Stimulated activated CD8-positive, alpha-beta memory T cell treated with anti-CD3 and anti-CD28 coated beads, Interleukin-12 subunit alpha, Interleukin-12 subunit beta, amount 100 ng/mL, for 1 hour (primary cell): ENCODE measurements around the gene PNKD.
A peak's percentile ranks its signal among the peaks of the same experiment; 100 is the strongest.

Experiments used
- DNase-seq: peaks from one replicate; pipeline ENCODE4 v3.0.0-alpha.2; 2020; ENCODE audit warnings: low read depth

PNKD gene, protein sequence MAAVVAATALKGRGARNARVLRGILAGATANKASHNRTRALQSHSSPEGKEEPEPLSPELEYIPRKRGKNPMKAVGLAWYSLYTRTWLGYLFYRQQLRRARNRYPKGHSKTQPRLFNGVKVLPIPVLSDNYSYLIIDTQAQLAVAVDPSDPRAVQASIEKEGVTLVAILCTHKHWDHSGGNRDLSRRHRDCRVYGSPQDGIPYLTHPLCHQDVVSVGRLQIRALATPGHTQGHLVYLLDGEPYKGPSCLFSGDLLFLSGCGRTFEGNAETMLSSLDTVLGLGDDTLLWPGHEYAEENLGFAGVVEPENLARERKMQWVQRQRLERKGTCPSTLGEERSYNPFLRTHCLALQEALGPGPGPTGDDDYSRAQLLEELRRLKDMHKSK

DNA sequence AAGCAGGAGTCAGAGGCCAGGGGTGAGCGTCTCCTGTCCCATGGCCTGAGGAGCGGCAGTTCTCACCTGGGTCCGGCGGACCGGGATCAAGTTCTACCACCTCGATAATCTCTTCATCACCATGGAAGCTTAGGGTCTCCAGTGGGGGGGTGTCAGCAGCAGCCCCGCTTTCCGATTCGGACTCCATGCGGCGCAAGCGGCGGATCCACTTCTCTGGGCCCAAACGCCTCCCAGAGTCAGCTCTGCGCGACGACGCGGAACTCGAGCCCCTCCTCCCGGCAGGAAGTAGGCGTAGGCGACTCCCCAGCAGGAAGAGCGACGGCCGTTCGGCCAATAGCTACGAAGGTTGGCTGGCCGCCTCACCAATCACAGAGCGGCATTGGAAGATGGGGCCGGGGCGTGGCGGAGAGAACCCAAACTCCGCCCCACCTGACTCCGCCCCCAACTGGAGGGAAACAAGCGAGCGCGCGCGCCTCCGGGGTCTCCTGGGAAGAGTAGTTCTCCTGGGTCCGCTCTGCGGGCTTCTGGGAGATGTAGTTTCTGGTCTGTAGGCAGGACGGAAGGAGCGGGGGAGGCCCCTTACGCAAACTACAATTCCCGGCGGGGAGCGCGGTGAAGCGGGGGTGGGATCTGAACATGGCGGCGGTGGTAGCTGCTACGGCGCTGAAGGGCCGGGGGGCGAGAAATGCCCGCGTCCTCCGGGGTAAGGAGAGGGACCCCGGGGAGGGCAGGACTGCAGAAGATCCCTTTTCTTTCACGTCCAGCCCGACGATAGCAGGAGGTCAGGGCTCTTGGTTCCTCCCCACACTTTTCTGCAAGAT is at the start of gene PNKD, which contains the start of gene AAMP:
Gene PNKD, plus strand, starts transcription at position 620 of the 821 bp plus-strand sequence. Its CDS starts 17 bp downstream, at position 637.
Gene AAMP, minus strand, starts transcription at position 238 of the 821 bp plus-strand sequence. Its CDS starts 51 bp downstream, at position 187.
- peak; percentile 100 for DNase-seq

DNA sequence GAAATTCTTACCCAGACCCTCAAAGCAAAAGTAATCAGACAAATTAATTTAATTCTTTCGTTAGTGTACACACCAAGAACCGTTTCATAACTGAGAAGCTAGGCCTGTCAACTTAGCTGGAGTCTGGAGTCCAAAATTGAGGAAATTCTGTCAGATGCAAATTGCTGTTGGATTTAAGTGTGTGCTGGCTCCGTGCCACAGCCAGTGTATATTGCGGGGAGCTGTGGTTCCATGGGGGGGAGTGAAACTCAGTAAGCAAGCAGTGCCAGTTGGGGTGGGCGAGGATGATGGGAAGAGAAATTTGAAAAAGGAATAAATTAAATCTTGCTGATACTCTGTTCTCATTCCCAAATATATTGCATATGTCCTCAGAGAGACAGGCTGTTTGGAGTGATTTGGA is 49.3 kb upstream of the PNKD start:
- DNase-seq: no peak

DNA sequence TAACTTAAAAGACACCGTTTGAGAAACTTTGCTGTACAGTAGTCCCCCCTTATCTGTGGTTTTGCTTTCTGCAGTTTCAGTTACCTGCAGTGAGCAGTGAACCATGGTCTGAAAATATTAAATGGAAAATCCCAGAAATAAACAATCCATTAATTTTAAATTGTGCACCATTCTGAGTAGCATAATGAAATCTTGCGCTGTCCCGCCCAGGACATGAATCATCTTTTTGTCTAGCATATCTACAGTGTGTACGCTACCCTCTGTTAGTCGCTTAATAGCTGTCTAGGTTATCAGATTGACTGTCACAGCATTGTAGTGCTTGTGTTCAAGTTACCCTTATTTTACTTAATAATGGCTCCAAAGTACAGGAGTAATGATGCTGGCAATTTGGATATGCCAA is 47.3 kb upstream of the PNKD start:
- DNase-seq: no peak

DNA sequence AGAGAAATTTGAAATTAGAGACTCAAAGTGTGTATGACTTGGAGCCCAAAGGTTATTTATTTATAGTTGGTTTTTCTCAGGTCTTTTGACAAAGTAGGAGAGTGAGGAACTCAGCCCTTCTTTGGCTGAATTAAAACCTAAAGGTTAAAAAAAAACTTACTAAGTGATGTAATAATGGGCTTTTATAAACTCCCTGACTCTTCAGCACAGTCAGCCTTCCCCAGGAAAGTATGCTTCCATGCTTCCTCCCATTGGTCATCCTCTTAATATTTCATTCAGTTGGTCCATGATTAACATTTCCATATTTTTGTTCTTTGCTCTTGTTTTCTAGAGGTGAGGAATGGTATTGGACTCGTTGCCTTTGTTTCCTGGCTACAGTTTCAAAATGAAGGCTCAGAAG is 46.1 kb upstream of the PNKD start:
- no peak for DNase-seq

DNA sequence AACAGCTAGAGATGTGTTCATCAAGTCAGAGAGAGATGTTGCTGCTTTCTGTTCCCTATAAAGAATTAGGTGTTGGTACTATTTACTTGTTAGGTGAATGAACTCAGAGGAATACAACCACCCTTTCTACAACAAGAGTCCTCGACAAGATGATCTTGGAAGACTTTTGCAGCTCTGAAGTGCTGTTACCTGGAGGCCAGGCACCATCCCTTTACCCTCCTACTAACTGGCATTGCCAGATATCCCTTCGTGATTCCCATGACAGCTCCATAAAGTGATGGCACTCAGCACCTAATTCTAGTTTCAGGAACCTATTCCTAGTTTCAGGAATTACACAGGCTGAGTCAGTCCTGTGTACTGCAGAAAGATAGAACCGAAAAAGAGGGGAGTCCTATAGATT is 43.4 kb upstream of the PNKD start:
- DNase-seq: no peak

DNA sequence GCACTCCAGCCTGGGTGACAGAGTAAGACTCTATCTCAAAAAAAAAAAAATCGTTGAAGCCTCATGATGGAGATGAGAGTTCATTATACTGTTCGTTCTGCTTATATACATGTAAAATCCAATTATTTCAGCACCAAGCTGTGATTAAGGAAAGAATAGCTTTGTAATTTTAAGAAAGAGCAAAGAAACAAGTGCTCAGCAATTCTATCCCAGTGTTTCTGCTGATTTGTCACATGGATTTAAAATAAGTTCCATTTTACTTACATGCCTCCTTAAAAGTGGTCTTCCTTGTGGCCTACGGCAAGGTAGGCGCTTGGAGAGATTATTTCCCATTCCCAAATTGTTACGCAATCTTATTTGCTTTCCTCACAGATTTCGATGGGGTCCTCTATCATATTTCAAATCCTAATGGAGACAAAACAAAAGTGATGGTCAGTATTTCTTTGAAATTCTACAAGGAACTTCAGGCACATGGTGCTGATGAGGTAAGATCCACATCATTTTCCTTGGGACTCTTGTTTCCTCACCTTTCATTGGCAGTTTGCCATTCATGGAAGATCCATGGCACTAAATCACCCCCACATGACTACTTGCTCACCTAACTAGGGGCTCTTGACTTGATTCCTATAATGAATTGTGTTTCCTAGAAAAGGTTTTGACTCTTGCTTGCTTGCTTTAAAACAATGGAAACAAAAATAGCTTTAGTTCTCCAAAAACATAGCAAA is 41.8 kb upstream of the PNKD start:
- no peak for DNase-seq

DNA sequence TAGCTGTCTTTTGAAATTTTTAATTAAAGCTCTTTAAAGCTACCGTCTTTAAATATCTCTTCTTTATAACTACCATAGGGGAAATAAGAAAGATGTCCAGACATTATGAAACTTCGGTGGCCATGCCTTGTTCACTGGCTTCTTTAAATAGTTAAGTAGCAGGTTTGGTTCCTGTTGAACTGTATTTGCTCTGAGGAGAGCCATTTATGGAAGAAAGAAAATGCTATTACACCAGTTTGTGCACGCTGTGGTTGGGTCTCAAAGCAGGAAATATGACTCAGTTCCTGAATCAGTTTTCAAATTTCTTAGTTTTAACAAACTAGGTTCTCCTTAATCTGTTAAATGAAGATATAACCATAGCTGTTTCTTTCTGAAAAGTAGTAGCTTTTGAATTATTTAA is 41.1 kb upstream of the PNKD start:
- no peak for DNase-seq

DNA sequence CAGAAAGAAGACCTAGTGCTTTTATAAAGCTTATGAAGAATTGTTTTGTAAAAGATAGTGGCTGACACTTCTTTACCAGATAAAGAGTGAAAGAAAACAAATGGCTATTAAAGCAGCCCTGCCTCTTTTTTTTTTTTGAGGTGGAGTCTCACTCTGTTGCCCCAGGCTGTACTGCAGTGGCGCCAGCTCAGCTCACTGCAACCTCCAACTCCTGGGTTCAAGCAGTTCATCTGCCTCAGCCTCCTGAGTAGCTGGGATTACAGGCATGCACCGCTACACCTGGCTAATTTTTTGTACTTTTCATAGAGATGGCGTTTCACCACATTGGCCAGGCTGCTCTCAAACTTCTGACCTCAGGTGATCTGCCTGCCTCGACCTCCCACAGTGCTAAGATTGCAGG is 40.5 kb upstream of the PNKD start:
- DNase-seq: no peak

DNA sequence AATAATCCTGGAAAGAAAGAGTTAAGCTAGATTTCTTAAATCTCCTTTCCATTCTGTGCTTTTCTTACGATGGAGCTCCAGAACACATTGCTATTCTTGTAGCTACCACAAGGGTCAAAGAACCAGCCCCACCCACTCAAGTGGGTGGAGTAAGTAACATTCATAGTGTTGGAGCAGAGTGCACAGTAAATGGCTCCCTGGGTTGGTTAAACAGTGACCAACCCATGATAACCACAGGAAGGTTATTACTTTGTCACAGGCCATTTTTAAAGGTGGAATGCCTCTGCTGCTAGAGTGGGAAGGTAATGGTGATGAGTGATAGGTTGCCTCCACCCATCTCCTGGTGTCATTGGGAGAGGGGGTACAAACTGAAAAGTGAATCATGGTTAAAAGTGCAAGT is 39.4 kb upstream of the PNKD start:
- DNase-seq: no peak

DNA sequence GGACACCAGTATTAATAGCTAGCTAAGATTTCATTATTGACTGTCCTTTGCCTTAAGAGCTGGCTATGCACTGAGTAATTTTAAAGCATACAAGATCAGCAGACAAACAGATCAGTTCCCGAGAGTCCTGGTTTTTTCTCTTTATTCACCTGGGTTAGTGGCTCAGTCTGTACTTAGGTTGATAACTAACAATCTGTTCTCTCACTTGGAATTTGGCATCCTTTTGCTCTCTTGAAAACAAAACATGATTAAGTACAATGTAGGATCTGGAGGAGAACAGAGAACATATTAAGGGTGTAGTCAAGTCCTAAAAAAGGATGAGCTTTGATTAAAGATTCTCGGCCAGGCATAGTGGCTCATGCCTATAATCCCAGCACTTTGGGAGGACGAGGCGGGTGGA is 36.8 kb upstream of the PNKD start:
- DNase-seq: no peak

DNA sequence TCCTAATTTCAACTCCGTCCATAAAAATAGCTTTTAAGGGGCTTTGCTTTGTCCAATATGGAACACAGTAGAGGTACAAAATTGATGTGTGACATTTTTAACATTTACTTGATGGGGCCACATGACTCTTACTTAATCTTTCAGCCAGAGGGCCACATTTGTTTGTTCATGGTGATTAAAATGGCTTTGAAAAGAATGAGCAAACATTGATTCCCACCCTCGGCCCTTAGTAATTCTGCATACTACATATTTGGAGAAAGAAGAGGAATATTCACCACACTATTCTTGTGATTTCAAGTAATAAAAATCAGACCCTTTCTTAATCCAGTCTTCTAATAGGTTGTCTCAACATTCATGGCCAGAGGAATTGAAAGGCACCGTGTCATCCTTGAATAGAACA is 35.8 kb upstream of the PNKD start:
- DNase-seq: no peak

DNA sequence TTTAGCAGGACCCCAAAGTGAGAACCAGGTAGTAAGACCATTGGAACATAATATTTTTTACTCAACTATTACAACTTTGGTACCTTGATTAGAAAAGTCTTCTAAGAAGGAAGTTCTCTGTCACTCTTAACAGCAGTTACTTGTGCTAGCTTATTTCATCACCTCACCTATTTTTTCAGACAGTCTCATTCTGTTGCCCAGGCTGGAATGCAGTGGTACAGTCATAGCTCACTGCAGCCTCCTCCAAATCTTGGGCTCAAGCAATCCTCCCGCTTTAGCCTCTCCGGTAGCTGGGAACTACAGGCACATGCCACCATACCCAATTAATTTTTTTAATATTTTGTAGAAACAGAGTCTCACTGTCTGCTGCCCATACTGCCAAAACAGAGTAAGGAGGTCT is 35.3 kb upstream of the PNKD start:
- DNase-seq: no peak

DNA sequence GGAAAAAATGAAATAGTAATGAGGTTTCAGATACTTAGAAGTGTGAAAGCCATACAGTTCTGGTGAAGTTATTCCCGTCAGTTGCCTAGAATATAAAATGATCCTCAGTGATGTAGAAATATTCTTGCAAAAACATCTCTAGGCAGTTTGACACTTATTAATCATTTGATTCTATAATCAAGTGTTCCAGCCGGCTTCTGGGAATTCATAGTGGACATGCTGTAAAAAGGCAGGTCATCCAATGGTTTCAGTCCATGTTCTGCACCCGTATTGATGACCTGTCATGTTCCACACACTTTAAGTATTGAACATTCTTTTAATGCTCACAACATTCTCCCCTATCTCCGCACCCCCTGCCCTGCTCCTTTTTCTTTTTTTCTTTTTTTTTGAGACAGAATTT is 33.5 kb upstream of the PNKD start:
- no peak for DNase-seq

DNA sequence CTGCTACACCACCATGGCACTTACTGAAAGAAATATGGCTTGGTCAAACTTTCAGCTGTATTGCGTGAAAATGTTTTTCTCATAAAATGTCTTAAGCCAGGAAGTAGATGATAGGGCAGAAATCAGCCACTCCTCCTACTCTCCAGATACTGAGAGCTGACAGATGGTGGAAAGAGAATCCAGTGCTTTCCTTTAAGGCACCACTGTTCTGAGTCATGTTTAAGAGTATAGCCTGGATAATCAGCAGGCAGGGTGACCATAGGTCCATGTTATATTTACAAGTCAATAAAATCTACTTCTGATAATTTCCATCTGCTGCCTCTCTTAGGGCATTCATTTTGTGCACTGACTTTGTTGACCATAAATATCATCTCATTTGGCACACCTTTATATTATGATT is 31.4 kb upstream of the PNKD start:
- no peak for DNase-seq

DNA sequence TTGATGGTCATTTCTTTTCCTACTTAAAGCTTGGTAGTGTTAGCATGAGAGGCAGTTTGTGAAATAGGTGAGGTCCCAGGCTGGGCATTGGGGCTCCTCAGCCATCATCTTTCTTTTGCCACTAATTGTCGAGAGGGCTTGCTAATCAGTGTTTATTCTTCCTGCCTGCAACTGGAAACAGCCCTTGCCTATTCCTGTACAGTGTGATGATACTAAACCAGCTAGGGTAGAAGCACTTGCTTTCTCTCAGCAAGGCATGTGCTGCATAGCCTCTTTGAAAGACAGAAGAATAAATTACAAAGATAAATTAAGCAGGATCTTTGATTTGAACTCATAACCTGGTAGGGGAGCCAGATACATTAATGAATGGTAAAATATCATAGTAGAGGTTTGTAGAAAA is 26.1 kb upstream of the PNKD start:
- DNase-seq: no peak

DNA sequence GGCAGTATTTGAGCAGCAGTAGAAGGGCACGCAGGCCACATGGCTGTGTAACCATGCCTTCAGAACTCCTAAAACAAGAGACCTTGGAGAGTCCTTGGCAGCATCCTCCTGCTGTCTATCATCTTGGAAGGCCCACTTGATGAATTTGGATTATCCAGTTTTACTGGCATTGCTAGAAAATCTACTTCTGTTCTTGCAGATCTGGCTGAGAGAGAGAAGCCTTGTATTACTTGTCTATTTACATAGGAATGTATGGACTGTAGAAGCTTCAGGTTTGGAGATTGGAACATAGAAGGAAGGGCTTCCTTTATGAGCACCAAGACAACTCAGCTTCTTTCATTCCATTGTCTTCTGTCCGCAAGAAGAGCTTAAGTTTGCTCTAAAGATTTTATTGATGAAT is 25.7 kb upstream of the PNKD start:
- no peak for DNase-seq

DNA sequence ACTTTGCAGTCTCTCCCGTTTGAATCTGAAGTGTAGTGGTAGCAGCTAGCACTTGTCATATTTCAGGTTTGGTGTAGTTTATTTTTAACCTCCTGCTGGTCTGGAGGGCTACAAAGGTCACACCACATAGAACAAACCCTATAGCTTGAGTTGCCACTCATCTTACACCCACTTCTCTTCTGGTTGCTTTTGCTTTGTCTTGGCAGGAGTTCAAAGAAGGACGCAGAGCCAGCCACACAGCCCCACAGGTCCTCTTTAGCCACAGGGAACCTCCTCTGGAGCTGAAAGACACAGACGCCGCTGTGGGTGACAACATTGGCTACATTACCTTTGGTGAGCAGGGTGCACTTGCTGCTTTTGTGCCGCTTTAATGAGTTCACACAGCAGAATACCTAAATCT is 25.1 kb upstream of the PNKD start:
- no peak for DNase-seq

DNA sequence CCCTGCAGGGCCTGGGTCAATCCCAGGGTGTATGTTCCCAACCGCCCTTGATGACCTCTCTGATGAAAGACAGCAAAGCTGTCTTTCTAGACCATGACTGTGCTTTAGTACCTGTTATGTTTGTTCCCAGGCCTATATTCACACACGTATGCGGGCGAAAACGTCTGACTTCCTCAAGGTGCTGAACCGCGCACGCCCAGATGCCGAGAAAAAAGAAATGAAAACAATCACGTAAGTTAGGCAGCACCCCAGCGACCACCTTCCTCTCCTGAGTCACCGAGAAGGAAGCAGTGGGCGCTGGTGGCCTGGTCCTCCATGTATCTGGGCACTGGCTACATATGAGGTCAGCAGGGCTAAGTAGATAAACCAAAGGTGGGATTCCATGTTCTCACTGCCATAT is 20.6 kb upstream of the PNKD start:
- DNase-seq: no peak

DNA sequence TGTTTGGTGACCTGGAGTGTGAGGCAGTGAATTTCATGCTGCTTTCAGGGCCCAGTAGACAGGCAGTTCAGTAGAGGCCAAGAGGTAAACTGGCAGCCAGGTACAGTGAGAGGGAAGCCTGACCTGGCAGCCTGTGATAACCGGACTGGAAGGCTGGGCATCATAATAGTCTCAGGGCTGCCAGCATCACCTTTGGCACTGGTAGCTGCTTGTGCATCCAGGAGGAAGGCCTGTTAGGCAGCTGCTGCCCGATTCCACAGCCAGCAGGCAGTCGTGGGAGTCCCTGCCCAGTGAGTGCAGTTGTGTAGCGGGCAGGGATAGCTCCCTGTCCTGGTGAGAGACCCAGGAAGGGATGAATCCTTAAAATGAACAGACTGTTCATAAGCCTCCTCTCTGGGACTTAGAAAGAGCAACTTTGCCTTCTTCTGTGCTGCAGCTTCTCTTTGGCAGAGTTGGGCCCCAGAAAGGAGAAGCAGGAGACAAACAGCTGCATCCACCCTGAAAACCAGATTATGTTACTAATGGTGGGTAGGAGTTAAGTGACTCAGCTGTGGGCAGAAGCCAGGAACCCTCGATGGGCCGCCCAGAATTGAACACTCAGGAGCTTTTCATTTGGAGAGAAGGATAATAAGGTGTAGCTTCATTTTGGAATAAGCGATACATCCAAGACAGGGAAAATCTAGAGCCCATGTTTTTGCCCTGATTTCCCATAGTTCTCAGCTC is 17.6 kb upstream of the PNKD start:
- DNase-seq: no peak

DNA sequence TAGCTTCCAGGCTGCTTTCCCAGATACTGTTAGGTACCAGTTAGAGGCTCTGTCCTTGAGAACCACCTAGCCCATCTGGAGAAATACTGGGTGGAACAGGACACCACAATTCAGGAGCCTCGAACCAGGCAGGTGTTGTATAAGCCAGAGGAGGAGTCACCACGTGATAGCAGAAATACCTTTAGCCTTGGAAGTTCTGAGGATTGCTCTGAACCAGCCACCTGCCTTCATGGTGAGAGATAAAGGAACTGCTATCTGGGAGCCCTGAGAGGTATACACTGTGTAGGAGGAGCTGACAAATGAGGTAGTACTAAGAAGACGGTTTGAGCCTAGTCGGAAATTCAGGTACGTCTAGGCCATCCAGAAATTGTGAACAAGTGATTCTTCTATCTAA is 17.1 kb upstream of the PNKD start:
- DNase-seq: no peak

DNA sequence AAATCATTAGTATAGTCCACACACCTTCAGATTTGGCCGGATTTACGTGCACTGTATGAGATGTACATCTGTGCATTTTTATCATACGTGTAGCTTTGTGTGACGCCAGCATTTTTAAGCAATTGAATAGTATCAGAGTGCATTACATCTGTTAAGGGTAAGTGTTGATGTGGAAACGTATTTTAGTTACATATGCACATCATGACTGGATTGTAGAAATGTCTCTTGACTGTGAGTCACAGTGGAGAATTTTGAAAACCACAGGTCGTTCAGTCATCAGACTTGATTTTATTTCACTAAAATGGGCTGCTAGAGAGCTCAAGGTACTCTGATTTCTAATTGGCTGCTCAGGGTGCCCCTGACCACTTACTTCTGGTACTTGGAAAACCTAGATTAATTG is 14.9 kb upstream of the PNKD start:
- no peak for DNase-seq
